CD4-positive, alpha-beta T cell treated with Interleukin-2 at 100 ng/mL for 4 hours (primary cell): ENCODE results near the gene ARHGAP27.

ENCODE experiments used
- DNase-seq: peaks from one replicate; pipeline ENCODE4 v3.0.0-alpha.2; 2020; ENCODE audit warnings: low spot score

ARHGAP27 gene

DNA sequence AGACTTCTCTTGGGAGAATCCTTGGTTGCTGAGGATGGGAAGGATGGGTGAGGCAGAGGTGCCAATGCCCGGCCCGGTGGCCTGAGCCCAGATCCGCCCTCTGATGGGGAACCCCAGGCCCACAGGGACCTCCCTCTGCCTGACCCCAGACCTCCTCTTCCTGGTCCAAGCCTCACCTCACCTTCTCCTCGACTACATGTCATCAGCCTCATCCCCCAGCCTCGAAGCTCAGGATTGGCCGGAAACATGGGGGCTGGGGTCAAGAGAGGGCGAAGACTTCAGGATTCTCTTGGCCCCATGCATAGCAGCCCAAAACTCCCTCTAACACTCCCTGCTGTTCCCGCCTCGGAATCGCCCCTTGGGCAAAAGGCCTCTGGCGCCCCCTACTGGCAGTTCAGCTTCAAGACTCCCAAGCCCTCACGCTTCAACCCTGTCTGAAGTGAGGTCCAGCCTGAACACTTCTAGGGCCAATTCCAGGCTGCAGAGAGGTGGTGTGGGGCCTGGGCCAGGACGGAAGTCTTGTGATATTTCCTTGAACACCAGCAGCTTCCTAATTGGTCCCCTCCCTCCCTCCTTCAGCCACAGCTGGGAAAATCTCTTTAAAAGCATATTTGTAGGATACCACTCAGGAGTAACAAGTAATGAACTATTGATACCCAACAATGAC, 47.2 kb downstream of the ARHGAP27 start:
- peak; percentile 87 for DNase-seq

DNA sequence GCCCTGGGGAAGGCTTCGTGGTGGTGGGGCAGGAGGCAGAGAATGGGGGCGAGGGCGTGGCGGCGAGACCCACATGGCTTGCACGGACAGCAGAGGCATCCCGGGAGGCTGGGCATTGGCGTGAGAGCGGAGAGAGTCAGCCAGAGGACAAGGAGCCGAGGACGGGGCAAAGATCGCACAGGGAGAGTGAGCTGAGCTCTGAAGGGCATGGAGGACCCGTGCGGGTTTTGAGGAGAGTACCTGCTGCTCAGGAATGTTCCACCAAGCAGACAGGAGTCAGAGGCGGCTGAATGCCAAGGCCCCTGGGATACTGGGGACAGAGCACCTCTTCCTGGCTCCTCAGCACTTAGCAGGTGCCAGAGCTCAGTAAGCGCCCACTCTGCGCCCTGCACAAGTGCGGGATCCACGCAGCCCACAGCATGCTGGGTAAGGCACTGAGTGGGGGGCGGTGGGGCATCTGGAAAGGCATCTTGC, 47.8 kb downstream of the ARHGAP27 start:
- no peak for DNase-seq

DNA sequence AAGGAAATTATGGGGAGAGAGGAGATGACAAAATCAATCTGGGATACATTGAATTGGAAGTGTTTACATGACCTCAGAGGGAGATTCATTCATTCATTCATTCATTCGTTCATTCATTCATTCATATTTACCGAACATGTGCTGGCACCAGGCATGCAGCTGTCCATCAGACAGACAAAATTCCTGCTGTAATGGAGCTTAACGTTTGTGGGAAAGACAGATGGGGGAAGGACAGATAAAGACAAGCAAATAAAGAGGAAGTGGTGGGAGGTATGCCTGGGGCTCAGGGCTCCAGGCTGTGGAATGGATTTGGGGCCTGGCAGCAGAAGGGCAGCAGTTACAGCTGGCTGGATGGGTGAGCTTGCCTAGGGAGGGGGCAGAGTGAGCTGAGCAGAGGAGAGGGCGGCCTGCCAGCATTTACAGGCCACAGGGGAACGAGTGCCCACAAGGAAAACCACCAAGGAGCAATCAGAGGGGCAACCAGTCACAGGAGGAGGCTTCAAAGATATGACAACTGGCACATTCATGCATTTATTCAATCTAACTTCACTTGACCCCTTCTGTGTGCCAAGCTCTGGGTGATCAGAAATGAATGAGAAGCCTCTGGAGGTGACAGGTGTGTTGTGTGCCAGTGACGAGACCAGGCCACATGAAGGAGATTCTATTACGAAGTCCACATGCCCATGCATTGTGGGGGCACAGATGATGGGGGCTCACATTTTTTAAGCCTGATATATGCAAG, 48.5 kb downstream of the ARHGAP27 start:
- no peak for DNase-seq

DNA sequence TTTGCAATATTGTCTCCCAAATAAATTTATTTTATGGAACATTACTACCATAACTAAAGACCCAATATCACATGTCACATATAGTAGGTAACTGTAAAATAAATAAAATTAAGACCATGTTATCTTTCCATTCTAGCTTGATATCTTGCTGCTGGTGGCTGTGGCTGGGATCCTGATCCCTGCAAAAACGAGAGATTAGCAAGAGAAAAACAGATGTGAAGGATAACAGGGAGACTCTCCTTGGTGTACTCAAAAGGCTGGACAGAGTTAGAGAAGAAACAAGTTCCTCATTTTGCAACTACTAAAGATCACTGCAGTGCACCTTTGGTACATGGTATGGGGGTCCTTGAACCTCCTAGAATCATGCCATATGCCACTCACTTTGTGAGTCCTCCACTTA, 49.7 kb downstream of the ARHGAP27 start:
- DNase-seq = no peak

DNA sequence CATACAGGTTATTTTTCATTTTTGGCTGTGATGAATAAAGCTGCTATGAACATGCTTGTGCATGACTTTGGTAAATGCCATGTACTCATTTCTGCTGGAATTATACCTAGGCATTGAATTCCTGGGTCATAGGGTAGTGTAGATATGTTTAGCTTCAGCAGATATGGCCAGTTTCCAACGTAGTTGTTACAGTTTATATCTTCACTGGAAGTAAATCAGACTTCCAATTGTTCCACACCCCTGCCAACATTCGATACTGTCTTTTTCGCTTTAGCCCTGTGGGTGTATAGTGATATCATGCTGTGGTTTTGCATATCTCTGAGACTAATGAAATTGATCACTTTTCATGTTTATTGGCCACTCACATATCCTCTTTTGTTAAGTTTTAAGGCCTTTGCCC, 50.4 kb downstream of the ARHGAP27 start:
- DNase-seq = no peak

DNA sequence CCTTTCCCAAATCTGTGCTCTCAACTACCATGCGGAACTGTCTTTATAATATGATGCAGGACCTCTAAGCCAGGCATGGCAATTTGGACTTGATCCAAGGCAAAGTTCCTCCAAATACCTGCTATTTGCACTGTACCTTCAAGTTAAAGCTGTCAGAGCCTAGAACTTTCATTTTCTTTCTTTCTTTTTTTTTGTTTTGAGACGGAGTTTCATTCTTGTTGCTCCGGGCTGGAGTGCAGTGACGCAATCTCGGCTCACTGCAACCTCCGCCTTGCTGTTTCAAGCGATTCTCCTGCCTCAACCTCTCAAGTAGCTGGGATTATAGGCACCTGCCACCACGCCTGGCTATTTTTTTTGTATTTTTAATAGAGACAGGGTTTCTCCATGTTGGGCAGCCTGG, 51.7 kb downstream of the ARHGAP27 start:
- DNase-seq = no peak

DNA sequence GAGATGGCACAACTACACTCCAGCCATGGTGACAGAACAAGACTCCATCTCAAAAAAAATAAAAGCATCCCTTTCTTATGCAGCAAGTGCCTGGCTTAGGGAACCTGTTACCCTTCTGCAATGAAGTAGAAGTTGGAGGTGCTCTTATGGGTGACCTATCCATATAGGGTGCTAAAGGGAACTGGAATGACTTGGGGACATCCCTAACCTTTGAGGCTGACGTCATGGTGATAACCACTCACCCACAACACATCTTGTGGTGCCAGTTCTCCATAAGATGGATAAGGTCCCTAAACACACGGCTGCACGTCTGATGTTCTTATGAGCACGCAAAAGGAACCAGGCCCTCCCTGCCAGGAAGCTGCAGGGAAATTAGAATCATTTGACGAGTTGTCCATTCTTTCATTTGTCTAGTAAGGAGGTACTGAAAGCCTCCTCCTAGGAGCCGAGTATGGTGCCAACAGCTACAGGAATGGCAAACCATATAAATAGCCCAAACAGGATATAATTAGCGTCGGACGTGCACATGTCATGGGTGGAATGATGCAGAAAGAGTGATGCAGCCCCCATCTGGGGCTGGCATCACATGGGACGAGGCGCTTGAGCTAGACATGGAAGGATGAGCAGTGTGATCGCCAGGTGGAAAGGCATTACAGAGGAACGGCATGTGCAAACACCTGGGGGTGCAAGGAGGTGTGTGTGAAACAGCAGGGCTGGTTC, 52.5 kb downstream of the ARHGAP27 start:
- DNase-seq = no peak

DNA sequence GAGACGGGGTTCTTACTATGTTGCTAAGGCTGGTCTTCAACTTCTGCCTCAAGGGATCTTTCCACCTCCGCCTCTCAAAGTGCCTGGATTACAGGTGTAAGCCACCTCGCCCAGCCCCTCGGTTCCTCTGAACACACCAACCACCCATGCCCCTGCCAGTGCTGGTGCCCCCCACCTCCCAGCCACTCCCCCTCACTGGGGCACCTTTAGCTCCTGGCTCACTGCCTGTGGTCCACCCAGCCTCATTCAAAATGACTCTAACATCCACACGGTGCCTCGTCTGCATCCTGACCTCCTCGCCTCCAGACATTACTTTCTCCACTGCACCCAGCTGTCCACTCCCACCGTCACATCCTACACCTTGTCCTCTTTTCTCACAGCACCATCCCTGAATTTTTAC, 55.3 kb downstream of the ARHGAP27 start:
- no peak for DNase-seq

DNA sequence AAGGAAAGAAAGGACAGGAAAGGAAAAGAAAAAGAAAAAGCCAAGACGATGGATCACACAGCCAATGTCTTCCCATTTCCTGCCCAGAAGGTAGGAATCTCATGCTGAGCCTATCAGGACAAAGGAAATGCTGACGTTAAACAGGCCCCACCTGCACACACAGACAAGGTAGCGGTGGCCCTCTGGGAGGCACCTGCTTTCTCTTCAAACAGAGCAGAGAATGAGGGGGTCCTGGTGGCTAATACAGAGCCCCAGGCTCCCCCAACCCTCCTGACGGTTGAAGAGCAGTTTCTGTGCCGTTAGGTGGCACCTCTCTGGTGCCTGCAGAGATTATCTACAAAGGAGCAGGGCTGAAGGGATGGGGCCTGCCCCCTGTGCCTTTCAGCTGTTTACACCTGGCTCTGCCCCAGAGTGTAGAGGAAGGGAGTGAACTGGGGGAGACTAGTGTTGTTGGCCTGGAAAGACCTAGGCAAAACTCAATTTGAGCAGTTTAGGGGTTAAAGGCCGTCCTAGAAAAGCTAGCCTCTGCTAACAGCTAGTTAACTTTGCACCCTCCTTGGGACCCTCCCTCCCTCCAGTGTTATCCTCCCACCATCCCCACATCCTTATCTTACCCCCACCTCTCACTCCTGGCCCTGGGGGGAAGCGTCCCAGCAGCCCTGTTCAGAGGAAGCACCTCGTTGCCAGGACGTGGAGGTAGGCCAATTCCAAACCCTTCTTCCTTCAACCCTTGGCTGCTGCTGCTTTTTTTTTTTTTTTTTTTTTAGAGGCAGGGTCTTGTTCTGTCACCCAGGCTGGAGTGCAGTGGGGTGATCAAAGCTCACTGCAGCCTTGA, 56.3 kb downstream of the ARHGAP27 start:
- DNase-seq = no peak

DNA sequence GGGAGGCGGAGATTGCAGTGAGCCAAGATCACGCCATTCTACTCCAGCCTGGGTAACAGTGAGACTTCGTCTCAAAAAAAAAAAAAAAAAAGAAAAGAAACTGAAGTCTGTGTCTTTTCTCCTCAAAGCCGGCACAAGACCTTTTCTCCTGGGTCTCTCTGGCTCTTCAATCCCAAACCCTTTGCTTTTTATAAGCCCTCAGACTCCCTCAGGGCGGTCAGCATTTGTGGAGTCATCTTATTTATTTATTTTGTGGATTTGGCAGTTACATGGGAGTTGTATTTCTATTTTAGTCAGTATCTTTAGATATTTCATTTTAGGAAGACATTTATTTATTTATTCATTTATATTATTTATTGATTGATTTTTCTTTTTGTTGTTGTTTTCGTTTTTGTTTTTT, 58.2 kb downstream of the ARHGAP27 start:
- DNase-seq = no peak

DNA sequence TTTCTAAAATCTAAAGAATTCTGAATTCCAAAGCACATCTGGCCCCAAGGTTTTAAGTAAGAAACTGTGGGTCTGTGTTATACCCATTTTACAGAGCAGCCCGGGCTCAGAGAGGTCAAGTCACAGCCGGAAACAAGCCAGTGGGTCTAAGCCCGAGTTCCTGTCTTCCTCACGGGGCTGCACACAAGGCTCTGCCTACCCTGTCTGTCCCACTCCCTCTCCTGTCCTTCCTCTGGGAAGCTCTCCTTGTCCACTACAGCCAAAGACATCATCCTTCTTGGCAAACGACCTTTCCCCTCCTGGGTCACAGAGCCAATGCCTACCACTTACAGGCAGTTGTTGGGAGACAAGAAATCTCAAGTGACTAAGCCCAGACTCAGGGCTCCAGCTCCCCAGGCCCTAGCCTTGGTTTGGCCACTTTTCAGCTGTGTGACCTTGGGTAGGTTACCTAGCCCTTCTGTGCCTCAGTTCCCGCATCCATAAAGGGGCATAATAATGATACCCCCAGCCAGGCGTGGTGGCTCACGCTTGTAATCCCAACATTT, 60.3 kb downstream of the ARHGAP27 start:
- DNase-seq = no peak

DNA sequence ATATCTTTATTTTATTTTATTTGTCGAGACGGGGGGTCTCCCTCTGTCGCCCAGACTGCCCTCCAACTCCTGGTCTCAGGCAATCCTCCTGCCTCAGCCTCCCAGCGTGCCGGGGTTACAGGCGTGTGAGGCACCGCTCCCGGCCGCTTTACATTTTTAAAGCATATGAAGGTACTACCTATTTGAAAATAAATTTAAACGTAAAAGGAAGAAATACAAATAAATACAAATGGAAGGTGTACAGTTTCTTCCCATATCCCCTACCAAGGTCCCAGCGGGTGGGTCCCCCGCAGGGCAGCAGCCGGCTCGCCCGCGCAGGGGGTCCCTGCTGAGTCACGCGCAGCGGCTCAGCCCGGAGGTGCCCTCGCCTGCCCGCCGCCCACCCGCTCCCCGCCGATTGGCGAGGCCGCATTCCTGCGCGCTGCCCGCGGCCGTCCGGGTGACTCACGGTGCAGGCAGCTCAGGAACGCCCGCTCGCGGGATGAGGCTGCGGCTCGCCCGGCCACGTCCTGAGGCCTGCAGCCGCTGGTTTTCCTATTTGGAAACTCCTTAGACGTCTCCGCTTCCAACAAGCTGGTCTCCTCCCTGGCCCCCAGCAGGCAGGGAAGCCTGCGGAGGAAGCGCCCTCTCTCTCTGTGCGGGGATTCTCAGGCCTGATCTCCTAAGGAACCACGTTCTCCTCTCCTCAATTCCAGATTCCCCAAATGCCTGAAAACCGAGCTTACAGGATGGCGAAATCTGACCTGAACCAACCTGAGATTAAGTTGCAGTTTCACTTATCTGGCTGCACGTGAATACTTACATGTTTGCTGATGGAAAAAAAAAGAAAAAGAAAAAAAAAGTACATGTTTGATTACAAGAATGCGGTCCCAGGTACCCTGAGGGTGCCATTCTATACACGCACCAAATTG, 61.0 kb downstream of the ARHGAP27 start:
- peak; percentile 14 for DNase-seq

DNA sequence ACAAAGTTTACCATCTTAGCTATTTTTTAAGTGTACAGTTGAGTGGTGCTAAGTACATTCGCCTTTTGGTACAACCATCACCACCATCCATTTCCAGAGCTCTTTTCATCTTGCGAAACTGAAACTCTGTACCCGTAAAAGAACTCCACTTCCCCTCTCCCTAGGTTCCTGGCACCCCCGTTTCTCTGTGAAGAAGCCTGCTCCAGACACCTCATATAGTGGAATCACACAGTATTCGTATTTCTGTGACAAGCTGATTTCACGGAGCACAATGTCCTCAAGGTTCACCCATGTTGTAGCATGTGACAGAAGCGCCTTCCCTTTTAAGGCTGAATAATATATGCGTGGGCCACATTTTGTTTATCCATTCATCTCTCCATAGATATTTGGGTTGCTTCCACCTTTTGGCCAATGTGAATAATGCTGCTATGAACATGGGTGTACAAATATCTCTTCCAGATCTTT, 61.7 kb downstream of the ARHGAP27 start:
- DNase-seq = no peak

DNA sequence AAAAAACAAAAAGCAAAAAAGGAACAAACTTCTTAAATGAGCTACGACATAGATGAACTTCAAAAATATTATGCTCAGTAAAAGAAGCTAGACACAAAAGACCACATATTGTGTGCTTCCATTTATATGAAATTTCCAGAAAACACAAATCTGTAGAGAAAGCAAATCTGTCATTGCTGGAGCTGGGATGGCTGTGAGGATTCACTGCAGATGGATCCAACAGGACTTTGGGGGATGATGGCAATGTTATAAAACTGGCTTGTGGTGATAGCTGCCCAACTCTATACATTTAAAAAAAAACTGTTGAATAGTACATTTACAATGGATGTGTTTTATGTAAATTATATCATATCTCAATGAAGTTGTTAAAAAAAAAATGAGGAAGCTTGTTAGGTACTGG, 63.2 kb downstream of the ARHGAP27 start:
- no peak for DNase-seq

DNA sequence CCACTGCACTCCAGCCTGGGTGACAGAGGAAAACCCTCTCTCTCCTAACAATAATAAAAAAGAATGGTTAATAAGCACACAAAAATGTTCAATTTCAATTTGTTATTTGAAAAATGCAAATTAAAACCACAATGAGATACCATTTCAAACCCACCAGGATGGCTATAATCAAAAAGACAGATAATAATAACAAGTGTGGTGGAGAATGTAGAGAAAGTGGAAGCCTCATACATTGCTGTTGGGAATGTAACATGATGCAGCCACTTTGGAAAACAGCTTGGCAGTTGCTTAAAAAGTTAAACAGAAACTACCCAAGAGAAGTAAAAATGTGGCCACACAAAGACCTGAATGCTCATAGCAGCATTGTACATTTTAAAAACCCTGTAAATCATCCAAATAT, 64.0 kb downstream of the ARHGAP27 start:
- DNase-seq = no peak

DNA sequence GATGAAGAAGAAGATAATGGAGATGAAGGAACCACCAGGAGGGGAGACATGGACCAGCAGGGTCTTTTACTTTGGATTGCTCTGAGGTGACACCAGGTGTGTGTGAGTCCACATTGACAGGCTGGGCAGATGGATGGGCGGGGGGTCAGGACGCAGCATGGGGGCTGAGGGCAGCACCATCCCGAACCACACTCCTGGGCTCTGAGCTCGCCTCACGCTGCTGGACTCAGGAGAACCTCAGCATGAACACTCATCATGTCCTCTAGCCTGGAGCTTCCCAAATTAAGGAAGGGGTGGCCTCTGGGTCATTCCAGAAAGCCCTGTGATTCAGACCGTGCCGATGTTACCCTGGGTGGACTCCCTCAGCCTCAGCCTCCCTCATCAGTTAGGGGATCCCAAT, 65.5 kb downstream of the ARHGAP27 start:
- no peak for DNase-seq

DNA sequence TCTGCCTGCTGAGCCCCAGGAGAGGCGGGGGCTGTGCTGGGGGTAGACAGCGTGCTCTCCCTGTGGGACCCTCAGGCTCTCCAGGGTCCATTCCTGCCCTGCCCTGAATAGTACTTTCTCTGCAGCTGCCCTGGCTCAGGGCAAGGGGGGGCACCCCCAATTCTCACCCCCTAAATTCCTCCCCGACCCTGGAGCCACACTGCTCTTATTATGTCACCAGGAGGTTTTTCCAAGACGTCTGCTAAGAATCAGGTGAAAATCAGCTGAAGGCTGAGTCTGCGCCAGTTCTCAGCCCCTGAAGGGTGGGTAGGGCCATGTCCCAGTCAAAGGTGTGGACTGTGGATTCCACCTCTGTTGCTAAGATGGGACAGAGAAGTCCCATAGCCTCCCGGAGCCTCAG, 66.0 kb downstream of the ARHGAP27 start:
- DNase-seq = no peak

DNA sequence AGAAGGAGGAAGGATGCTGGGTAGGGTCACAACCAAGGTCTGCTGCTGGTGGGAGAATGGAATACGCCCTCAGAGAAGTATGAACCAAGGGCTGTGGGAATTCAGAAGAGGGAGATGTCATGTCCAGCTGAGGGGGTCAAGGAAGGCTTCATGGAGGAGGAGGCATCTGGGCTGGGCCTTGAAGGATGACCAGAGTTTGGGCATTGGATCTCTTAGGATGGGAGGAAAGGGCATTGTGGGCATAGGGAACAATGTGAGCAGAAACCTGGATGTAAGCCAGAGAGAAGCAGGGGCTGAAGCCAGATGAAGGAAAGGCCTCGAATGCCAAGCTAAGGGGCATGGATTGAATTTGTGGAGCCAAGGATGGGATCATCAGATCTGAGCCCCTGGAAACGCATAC, 66.6 kb downstream of the ARHGAP27 start:
- DNase-seq = no peak

DNA sequence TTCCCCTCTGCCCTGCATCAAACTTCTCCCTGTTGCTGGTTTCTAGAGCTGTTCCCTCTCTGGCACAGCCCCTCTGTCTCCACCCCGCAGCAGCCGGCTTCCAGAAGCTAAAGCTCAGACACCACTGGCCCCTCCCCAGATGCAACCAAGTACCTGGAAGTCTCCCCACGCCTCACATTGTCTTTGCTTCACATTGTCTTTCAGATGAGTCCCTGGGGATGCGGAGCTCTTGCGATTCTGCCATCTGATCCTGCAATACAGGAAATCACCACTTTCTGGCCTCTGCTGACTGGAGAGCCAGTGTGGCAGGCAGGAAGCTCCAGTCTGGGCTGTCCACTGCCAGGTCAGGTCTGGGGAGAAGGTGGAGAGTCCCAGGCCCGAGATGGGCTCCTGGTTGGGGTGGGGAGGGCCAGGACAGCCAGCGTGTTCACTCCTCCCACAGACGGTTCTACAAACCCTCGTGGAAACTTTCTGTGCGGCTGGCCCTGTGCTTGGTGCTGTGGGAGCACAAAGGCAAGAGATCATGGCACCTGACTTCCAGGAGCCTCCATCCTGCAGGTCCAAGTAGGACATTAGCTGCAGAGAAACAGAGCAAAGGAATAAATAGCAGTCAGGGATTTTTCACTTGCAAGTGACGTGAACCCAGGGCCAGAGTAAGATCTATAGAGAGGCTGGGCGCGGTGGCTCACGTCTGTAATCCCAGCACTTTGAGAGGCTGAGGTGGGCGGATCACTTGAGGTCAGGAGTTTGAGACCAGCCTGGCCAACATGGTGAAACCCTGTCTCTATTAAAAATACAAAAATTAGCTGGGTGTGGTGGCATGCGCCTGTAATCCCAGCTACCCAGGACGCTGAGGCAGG, 67.9 kb downstream of the ARHGAP27 start:
- no peak for DNase-seq

DNA sequence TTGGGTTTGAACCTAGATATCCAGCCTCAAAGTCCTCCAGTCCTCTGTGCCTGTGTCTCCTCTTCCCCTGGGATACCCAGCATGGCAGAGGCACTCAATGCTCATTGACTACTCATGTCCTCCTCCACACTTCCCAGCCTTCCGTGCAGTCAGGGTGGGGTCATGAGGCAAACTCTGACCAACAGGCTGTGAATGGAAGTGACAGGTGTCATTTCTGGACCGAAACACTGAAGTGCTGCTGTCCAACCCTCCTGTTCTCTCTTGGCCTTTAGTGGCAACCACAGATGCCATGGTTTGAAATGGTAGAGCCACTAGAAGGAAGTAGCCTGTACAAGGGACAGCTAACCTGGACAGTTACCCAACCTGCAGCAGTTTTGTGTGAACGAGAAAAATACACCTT, 69.2 kb downstream of the ARHGAP27 start:
- DNase-seq = no peak
